Stimulated activated CD4-positive, alpha-beta T cell treated with anti-CD3 and anti-CD28 coated beads, Interleukin-12 subunit alpha, Interleukin-12 subunit beta, amount 100 ng/mL, for 24 hours (primary cell): ENCODE data around the gene CSTPP1.
"Not testable (repeated sequence)": the region's sequence is repeated elsewhere in the genome, so short reads cannot be mapped to it uniquely, and the experiment has no call there.

ENCODE experiments used
- DNase-seq, 2 experiments: peaks; one replicate each; pipeline ENCODE4 v3.0.0-alpha.2; 2020; ENCODE audit warnings: low read depth in 2 of 2

Gene CSTPP1

DNA sequence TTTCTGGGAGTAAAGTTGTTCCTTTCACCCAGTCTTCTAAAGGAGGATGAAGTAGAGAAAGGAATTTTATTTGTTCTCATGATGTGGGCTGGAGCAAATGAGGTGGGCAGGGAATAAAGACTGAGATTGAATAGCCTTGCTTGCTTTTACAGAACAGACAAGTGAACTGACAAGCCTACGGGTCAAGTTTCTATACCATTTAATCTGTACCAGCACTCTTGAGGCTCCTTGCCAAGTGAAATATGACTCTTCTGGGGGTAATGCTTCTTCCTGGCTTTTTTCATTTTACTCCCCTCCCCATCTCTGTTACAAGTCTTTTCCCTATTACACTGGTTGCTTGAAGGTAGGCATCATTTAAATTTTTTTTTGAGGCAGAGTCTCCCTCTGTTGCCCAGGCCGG, 54.8 kb downstream of the CSTPP1 start:
- DNase-seq = no peak

DNA sequence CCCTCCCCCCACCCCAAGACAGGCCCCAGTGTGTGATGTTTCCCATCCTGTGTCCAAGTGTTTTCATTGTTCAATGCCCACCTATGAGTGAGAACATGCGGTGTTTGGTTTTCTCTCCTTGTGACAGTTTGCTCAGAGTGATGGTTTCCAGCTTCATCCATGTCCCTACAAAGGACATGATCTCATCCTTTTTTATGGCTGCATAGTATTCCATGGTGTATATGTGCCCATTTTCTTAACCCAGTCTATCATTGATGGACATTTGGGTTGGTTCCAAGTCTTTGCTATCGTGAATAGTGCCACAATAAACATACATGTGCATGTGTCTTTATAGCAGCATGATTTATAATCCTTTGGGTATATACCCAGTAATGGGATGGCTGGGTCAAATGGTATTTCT, 55.8 kb downstream of the CSTPP1 start:
- not testable (repeated sequence) for DNase-seq

DNA sequence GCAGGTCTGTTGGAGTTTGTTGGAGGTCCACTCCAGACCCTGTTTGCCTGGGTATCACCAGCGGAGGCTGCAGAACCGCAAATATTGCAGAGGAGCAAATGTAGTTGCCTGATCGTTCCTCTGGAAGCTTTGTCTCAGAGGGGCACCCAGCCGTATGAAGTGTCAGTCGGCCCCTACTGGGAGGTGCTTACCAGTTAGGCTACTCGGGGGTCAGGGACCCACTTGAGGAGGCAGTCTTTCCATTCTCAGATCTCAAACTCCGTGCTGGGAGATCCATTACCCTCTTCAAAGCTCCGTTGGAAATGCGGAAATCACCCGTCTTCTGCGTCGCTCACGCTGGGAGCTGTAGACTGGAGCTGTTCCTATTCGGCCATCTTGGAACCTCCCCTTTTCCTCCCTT, 61.2 kb downstream of the CSTPP1 start:
- not testable (repeated sequence) for DNase-seq

GRCh38 chr11:46999217-46999616, 62.7 kb downstream of the CSTPP1 start:
- DNase-seq = no peak

DNA sequence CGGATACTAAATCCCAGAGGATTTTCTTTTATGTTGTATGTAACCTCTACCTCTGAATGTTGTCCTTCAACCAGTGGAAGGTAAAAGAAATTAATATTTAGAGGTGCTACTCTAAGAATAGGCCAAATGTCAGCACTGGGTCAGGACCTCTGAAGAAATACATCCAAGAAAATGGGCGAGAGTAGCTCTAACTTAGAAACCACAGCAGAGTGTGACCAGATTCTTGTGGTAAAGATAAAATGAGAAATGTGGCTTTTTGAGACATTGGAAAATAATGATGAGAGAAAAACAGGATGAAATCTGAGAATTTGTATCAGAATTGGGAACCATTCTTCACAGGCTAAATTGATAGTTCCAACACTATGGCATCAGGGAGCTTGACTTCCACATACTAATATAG, 63.5 kb downstream of the CSTPP1 start:
- DNase-seq = no peak

- DNase-seq = no peak
Measured at GRCh38 chr11:47001781-47002181, 65.2 kb downstream of the CSTPP1 start.

- no peak for DNase-seq
Measured at GRCh38 chr11:47002390-47002789, 65.8 kb downstream of the CSTPP1 start.

GRCh38 chr11:47003180-47003877, 66.8 kb downstream of the CSTPP1 start:
- DNase-seq = peak in 1 of 2 experiments; percentile 18

GRCh38 chr11:47004595-47005033, 68.1 kb downstream of the CSTPP1 start:
- DNase-seq = no peak

DNA sequence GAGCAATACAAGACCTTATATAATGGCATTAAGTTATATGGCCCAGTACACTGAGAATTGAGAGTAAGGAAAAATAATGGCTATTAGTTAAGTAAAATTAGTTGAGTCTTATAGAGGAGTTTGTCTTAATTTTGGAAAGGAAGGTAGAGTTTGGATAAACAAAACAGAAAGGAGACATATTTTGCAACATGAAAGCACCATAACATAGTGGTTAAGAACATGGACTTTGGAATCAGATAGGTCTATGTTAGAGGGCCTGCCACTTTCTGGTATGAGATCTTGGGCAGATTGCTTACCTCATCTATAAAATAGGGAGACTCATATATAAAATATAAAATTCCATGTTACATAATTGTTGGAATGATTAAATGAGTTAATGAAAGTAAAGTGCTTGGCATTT, 68.9 kb downstream of the CSTPP1 start:
- no peak for DNase-seq

DNA sequence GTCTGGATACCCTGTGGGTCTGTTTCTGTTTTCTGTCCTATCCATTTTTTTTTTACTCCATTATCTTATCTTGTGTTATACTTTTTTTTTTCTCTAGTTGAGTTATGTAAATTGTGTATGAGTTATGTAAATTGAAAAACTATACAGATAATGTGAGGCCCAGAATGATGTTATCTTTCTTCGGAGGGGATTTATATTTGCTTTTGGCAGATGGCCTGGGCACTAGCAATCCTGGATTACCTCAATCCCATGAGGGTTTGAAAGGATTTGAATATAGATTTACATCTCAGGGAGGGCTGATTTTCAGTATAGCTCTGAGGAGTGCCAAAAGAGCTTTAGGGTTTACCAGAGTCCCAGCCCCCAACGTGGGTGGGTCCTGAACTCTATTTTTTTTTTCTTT, 71.0 kb downstream of the CSTPP1 start:
- no peak for DNase-seq

DNA sequence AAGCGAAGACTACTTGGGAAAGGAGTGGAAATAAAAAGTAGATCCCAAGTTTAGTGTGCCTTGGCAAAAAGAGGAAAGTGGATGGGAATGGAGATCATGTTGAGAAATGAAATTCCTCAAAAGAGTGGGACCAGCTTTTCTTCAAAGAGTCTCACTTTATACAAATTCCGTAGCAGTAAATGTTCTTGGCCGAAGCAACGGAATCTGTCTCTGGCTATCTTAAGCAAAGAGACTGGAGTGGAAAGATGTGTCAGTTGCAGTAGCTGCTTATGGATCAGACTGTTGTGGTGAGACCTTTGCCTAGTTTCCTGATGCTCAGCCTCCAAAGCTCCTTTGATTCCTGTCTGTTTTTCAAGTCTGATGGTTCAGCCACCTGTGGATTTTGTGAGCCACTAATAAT, 73.6 kb downstream of the CSTPP1 start:
- DNase-seq = no peak

DNA sequence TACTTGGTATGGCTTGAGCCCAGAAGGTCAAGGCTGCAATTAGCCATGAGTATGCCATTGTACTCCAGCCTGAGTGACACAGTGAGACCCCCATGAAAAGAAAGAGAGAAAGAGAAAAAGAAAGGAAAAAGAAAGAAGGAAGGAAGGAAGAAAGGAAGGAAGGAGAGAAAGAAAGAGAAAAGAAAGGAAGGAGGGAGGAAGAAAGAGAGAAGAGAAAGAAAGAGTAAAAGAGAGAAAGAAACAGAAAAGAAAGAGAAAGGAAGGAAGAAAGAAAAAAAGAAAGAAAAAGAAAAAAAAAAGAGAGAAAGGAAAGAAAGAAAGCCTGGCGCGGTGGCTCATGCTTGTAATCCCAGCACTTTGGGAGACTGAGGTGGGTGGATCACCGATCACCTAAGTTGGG, 77.5 kb downstream of the CSTPP1 start:
- no peak for DNase-seq

DNA sequence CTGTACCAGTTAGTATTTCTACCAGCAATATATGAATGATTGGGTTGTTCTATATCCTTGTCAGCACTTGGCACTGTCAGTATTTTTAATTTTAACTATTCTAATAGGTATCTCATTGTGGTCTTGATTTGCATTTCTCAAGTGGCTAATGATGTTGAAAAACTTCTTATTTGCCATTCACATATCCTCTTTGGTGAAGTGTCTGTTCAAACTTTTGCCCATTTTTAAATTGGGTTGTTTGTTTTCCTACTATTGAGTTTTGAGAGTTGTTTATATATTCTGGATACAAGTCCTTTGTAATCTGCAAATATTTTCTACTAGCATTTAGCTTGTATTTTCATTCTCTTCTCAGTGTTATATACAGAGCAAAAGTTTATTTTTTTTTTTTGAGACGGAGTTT, 82.1 kb downstream of the CSTPP1 start:
- DNase-seq = no peak

GRCh38 chr11:47020793-47021526, 84.4 kb downstream of the CSTPP1 start:
- no peak for DNase-seq

DNA sequence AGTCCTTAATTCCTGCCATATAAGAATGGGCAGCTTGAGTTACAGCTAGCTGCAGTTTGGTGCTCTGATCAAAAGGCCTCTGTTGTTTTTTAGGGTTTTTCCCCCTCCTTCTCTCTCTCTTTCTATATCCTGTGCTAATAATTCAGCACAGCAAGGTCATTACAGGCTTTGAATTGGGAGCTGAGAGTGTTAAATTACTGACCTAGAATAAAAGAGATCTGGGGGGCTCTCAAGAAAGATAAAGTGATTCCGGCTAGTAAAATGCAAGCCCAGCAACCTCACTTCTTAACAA, 84.9 kb downstream of the CSTPP1 start:
- no peak for DNase-seq

DNA sequence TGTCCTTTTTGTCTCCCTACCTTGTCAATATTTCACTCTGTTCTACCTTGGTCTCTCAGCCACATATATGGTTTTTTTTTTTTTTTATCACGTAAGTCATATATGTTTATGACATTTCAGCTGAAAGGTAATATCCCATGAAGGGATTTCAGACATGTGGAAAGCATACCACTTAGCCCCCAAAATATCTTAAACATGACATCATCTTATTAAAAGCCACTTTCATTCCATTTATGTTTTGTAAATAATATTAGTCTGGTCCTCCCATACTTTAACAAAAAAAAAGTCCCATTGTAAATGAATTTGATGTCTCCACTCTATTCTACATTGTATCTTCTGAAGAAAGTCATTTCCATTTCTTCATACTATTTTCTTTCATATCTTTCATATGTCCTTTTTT, 85.4 kb downstream of the CSTPP1 start:
- DNase-seq = no peak

GRCh38 chr11:47028195-47029093, 91.9 kb downstream of the CSTPP1 start:
- no peak for DNase-seq

- DNase-seq = no peak
Measured at GRCh38 chr11:47033439-47033838, 96.9 kb downstream of the CSTPP1 start.

DNA sequence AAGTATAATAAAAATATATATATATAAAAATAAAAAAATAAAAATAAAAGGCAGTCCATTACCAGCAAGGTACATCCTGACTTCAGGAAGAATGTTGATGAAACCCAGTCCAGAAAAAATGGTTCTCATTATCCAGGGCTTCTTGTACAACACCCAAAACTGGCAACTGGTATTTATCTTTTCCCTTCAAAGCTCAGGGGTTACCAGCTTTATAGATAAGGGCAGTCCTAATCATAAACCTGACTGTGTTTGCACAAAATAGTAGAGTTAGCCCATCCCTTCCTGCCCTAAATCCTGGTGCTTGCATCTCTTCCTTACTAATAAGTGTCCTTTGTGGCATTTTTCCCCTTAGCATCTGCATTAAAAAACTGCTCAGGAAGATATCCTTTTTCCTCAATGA, 97.5 kb downstream of the CSTPP1 start:
- no peak for DNase-seq

DNA sequence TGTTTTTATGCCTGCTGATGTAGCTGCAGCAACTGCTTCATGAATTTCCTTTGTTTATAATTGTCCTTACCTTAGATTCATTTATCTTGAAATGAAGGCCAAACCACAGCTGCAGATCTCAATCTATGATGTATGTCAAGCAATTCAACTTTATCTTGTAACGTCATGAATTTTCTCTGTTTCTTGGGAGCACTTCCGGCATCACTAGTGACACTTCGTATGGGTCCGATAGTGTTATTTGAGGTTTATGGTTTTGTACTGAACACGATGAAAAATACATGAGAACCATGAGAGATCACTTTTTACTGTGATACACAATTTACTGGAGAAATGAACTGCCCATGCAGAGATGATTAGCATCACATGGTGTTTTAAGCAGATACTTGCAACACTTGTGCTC, 98.5 kb downstream of the CSTPP1 start:
- DNase-seq = no peak

DNA sequence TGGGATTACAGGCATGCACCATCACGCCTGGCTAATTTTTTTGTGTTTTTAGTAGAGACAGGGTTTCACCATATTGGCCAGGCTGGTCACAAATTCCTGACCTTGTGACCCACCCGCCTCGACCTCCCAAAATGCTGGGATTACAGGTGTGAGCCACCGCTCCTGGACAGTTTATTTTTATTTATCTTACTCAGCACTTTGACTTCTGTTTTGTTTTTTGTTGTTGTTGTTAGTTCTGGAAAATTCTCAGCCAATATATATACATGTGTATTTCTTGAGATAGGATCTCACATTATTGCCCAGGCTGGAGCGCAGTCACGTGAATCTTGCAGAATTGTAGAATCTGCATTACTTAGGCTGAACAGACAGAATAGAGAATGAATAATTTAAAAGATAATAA, 107.6 kb downstream of the CSTPP1 start:
- DNase-seq = no peak

DNA sequence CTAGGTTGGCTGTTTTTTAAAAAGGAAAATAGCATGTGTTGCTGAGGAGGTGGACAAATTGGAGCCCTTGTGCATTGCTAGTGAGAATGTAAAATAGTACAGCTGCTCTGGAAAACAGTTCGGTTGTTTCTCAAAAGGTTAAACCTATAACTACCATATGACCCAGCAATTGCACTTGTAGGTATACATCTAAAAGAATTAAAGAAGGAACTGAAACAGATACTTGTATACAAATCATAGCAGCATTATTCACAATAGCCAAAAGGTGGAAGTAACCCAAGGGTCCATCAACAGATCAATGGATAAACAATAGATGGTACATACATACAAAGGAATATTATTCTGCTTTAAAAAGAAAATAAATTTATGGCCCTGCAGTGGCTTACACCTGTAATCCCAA, 111.4 kb downstream of the CSTPP1 start:
- no peak for DNase-seq
